Stomach smooth muscle (tissue), 2 donors: ENCODE measurements around the gene KLHL24.
"Not testable (repeated sequence)": the region's sequence is repeated elsewhere in the genome, so short reads cannot be mapped to it uniquely, and the experiment has no call there.

Experiments
- H3K27ac ChIP-seq: one replicate; pipeline ENCODE4 v1.7.0; 2013; ENCODE audit warnings: mild to moderate bottlenecking, low read length, inconsistent platforms
- H3K27me3 ChIP-seq, 2 donors: one replicate each; pipeline ENCODE4 v1.7.0; 2013; ENCODE audit warnings: low read length in 2 of 2; ENCODE audit not compliant: insufficient read depth in 2 of 2, control insufficient read depth in 1 of 2
- H3K36me3 ChIP-seq, 2 donors: one replicate each; pipeline ENCODE4 v1.7.0; 2013; ENCODE audit warnings: low read length in 2 of 2; ENCODE audit not compliant: control insufficient read depth in 2 of 2, insufficient read depth in 2 of 2
- H3K4me1 ChIP-seq: one replicate; pipeline ENCODE4 v1.7.0; 2013; ENCODE audit warnings: low read length; ENCODE audit not compliant: control insufficient read depth, insufficient read depth
- H3K4me3 ChIP-seq, 2 donors: one replicate each; pipeline ENCODE4 v1.7.0; 2013; ENCODE audit warnings: low read length in 2 of 2
- H3K9ac ChIP-seq, 2 donors: one replicate each; pipeline ENCODE4 v1.7.0; 2013; ENCODE audit warnings: low read length in 2 of 2, mild to moderate bottlenecking in 1 of 2
- H3K9me3 ChIP-seq, 2 donors: one replicate each; pipeline ENCODE4 v1.7.0; 2013; ENCODE audit warnings: low read length in 2 of 2; ENCODE audit not compliant: control insufficient read depth in 2 of 2
- donor health status: healthy.
- donor health status: Pancreatic carcinoma.

The KLHL24 gene

DNA sequence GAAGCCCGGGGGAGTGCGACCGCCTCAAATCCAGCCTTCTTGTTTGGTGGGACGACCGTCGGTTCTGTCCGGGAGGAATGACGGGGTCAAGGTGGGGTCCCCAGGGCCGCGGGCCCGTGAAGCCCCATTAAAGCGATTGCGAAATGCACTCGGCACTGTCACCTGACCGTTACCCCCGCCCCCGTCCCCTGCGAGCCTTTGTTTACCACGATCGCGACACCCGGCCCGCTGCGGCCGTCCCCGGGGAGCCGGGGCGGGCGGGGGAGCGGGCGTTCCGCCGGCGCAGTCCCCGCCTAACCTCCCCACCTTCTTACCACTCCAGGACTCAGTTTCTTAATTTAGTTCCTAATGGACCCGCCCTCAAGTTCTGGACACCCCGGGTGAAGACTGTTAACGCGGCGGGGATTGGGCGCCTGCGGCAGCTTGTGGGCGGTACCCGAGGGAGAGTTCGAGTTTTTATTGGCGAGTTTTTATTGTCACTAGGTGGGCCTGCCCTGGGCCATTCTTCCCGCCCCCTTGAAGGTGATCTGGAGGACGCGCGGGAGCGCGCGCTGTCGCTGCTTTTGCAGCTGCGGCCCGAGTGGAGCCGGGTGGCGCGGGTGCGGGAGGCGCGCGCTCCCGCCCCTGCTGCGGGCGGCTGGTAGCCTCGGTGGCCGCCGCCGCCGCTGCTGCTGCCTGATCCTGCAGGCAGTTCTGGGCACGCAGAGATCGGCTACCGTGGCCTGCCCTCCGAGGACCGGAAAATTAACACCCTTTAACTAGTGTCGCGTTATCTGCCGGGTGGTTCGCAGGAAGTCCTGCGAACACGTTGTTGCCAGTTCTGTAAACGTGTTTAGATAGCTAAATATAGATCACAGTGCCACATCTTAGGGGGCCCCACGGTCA, 1.0 kb downstream of the KLHL24 start:
- Histone ChIP-seq H3K4me1 (peaks cover 17% of the 10 kb centered on the region), H3K36me3 (no peaks in the 10 kb centered on the region), H3K4me3 (peak overlapping the region; percentile 61 to 92), H3K9ac (peak overlapping the region; percentile 87 to 92), H3K27ac (peak overlapping the region; percentile 96), H3K9me3 (no peaks in the 10 kb centered on the region), H3K27me3 (no peaks in the 10 kb centered on the region)

DNA sequence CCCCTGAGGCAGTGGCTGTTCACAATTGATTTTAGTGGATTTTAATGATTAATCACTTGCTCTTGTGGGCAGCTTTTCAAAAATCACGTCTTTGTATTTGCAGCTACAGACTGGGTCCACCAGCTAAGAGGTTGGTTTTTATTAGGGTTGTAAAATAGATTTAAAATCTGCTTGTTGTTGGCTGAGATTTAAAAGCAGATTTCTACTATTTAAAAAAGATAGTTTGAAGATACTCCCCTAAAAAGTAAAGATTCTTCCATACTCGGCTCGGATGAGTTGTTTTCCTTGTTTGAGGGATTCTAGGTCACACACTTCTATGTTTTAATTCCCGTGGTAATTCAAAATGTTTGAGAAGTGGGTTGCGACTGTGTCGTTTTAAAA, 1.7 kb downstream of the KLHL24 start:
- Histone ChIP-seq H3K36me3 (no peaks in the 10 kb centered on the region), H3K27ac (peak overlapping the region; percentile 96), H3K27me3 (no peaks in the 10 kb centered on the region), H3K4me1 (peaks cover 17% of the 10 kb centered on the region), H3K4me3 (peak overlapping the region; percentile 61 to 92), H3K9me3 (no peaks in the 10 kb centered on the region), H3K9ac (peak overlapping the region; percentile 87 to 92)

DNA sequence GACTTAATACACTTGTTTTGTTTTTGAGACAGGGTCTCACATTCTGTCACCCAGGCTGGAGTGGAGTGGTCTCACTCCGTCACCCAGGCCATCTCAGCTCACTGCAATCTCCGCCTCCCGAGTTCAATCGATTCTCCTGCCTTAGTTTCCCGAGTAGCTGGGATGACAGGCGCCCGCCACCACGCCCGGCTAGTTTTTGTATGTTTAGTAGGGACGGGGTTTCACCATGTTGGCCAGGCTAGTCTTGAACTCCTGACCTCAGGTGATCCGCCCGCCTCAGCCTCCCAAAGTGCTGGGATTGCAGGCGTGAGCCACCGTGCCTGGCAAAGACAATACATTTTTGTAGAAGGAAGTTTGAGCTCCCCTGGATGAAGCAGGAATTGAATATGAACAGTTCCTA, 2.2 kb downstream of the KLHL24 start:
- H3K36me3 ChIP-seq, H3K27me3 ChIP-seq, H3K27ac ChIP-seq, H3K4me3 ChIP-seq, H3K9me3 ChIP-seq: not testable (repeated sequence)
- Histone ChIP-seq H3K4me1 (peaks cover 17% of the 10 kb centered on the region), H3K9ac (peak overlapping the region in 1 of 2 donors; percentile 92)

DNA sequence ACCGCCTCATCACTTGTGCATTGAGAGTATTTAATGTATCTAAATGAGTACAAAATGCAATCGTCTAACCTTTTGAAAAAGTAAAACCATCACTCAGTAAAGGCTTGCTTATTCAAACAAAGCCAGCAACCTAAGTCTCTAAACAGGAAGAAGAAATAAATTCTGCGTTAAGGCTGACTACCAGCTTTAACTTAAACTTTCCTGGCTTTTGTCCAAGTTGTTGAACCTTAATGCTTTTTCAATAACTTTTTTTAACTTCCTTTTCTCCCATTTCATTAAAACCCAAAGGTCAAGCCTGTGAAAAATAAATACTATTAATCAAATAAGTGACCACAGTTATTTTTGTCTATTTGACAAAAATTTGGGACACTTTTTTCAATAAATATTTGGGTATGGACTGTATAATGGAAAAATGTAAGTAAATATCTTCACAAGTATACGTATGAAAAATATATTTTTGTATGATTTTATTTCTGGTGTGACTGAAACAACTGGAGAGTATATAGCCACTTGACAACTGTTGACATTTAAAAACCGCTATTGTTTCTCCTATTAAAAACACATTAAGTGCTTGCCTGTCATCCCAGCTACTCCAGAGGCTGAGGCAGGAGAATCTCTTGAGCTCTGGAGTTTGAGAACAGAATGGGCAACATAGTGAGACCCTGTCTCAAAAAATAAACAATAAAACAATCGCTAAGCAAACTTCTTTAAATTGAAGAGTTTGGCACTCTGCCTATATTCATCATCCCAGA, 2.9 kb downstream of the KLHL24 start:
- H3K4me1 ChIP-seq, result peaks cover 17% of the 10 kb centered on the region
- no peaks in the 10 kb centered on the region for H3K27me3 ChIP-seq
- no peaks in the 10 kb centered on the region for H3K36me3 ChIP-seq
- H3K27ac ChIP-seq, result no peak overlapping the region
- H3K9ac ChIP-seq, result no peak overlapping the region
- H3K4me3 ChIP-seq, result no peak overlapping the region
- no peaks in the 10 kb centered on the region for H3K9me3 ChIP-seq

DNA sequence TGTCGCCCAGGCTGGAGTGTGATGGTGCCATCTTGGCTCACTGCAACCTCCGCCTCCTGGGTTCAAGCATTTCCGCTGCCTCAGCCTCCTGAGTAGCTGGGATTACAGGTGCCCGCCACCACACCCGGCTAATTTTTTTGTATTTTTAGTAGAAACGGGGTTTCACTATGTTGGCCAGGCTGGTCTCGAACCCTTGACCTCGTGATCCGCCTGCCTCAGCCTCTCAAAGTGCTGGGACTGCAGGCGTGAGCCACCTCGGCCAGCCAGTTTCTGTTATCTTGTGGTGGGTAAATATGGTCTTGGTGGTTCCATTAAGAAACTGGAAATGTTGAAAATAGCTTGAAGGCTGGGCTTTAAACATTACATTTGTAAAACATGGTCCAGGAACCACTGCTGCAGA, 5.2 kb downstream of the KLHL24 start:
- H3K9ac ChIP-seq, H3K27me3 ChIP-seq, H3K27ac ChIP-seq, H3K36me3 ChIP-seq, H3K4me3 ChIP-seq, H3K9me3 ChIP-seq: not testable (repeated sequence)
- H3K4me1 ChIP-seq, result peaks cover 12% of the 10 kb centered on the region

DNA sequence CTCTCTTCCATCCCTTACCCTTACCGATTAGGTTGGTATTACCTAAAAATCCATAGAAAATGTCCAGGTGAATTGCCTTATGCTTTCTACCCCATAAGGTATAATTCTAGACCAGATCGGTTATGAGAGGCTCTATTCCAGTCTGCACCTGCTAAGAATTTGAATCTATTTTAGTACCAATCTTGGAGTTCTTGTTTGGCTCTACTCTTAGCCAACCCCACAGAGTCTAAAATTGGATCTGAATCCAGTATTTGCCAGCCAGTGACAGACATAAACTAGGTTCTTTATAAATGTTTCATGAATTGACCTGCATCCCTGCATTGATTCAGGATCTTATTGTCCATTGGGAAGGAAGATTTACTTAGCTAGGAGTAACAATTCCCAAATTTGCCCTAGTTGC, 6.5 kb downstream of the KLHL24 start:
- Histone ChIP-seq H3K4me1 (peaks cover 12% of the 10 kb centered on the region), H3K9ac (no peak overlapping the region), H3K4me3 (no peak overlapping the region), H3K27me3 (no peaks in the 10 kb centered on the region), H3K27ac (no peak overlapping the region), H3K36me3 (no peaks in the 10 kb centered on the region), H3K9me3 (no peaks in the 10 kb centered on the region)

DNA sequence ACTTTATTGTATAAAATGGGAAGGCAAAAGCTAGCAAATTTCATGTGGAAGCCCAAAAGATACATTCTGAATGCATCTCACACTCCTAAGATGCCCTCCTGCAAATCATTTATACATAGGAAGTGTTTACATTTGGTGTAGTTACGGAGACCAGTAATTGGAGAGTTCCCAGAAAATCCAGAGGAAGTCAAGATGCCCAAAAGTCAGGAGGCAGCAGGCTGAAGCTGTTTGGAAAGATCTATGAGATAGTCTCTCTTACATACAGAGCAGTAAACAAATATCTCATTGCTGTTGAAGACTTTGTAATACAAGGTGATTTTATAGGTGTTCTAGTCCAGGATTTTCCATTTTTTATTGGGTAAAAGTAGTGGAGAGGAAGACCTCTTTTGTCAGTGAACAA, 8.8 kb downstream of the KLHL24 start:
- H3K27ac ChIP-seq, result no peak overlapping the region
- H3K36me3 ChIP-seq, result peaks cover 0 to 3% of the 10 kb centered on the region in 2 donors
- no peak overlapping the region for H3K4me3 ChIP-seq
- H3K4me1 ChIP-seq, result peaks cover 5% of the 10 kb centered on the region
- no peaks in the 10 kb centered on the region for H3K9me3 ChIP-seq
- H3K9ac ChIP-seq, result no peak overlapping the region
- H3K27me3 ChIP-seq, result no peaks in the 10 kb centered on the region

DNA sequence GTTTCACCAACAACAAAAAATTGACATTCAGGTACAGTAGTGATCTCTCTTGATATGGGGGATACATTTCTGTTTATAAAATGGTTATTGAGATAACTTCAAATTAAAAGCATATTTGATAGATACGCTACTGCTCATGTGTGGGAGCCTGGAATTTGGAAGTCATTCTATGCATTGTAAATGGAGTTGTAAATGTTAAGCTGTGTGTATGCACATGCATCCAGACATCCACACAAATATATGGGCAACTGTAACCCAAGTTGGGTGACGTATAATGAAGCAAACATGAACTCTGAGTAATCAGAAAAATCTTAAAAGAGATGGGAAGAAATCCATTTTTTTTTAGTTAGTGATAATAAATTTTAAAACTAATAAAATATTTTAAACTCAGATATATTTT, 9.8 kb downstream of the KLHL24 start:
- Histone ChIP-seq H3K9me3 (no peaks in the 10 kb centered on the region), H3K27ac (no peak overlapping the region), H3K9ac (no peak overlapping the region), H3K4me3 (no peak overlapping the region), H3K4me1 (no peaks in the 10 kb centered on the region), H3K27me3 (no peaks in the 10 kb centered on the region), H3K36me3 (peaks cover under 1 to 4% of the 10 kb centered on the region in 2 donors)

DNA sequence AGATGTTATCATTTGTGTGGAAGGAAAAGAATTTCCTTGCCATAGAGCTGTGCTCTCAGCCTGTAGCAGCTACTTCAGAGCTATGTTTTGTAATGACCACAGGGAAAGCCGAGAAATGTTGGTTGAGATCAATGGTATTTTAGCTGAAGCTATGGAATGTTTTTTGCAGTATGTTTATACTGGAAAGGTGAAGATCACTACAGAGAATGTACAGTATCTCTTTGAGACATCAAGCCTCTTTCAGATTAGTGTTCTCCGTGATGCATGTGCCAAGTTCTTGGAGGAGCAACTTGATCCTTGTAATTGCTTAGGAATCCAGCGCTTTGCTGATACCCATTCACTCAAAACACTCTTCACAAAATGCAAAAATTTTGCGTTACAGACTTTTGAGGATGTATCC, 15.1 kb downstream of the KLHL24 start:
- no peak overlapping the region for H3K4me3 ChIP-seq
- no peak overlapping the region for H3K27ac ChIP-seq
- H3K36me3 ChIP-seq, result peaks cover 19 to 22% of the 10 kb centered on the region in 2 donors
- H3K9ac ChIP-seq, result no peak overlapping the region
- no peaks in the 10 kb centered on the region for H3K4me1 ChIP-seq
- no peaks in the 10 kb centered on the region for H3K9me3 ChIP-seq
- no peaks in the 10 kb centered on the region for H3K27me3 ChIP-seq

DNA sequence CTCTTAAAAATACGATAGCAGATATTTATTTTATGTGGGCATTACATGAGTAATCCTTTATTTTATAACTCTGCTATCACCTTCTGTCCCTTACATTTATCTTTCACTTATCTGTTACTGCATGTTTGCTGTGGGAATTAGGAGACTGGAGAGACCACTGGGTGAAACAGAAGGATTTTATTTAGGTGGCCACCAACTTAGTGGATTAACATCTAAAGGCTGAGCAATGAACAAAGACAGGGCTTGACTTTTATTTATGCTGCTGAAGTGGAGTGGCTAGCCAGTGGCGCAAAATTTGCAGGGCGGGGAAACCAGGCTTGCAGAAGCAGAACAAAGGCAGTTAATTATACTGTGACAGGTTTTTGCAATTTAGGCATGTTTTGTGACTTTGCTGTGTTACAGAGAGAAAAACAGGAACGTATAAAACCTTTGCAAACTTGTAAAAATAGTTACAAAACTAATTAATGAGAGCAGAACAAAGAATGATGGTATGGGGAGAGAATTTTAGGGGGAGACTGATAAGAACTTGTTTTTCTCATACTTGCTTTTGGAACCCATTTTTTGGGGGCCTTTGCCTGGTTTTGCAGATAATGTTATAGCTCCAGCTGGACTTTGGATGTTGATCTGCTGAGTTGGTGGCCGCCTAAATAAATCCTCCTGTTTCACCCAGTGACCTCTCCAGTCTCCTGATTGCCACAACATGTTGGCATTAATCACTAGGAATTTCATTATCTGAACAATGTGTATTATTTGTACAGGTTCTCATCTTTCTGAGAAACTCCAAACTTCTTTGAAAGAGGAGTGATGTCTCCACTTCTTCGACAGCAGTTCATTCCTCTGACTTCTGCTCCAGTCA, 18.0 kb downstream of the KLHL24 start:
- Histone ChIP-seq H3K9ac (no peak overlapping the region), H3K27ac (no peak overlapping the region), H3K36me3 (peaks cover 19 to 20% of the 10 kb centered on the region in 2 donors), H3K27me3 (no peaks in the 10 kb centered on the region), H3K4me1 (no peaks in the 10 kb centered on the region), H3K9me3 (no peaks in the 10 kb centered on the region), H3K4me3 (no peak overlapping the region)
